HG02852 (cell line): Measurements from ENCODE around the gene HINT2.

Experiments used
- ATAC-seq: cut with Tn5 transposase; IDR thresholded peaks from one replicate; pipeline ENCODE4 v1.9.1; 2021; ENCODE audit warnings: mild to moderate bottlenecking, moderate library complexity; ENCODE audit not compliant: unreplicated experiment

The HINT2 gene

GRCh38 chr9:35781066-35781465, 33.8 kb downstream of the HINT2 start:
- ATAC-seq, result no peak

- ATAC-seq, result no peak
Observed at GRCh38 chr9:35778496-35778895, 36.3 kb downstream of the HINT2 start.

- ATAC-seq, result no peak
Observed at GRCh38 chr9:35776018-35776417, 38.8 kb downstream of the HINT2 start.

GRCh38 chr9:35774907-35775635, 39.8 kb downstream of the HINT2 start:
- no peak for ATAC-seq

GRCh38 chr9:35771943-35772342, 42.9 kb downstream of the HINT2 start:
- ATAC-seq, result no peak

GRCh38 chr9:35771534-35771933, 43.3 kb downstream of the HINT2 start:
- ATAC-seq, result no peak

- no peak for ATAC-seq
Observed at GRCh38 chr9:35771075-35771433, 43.8 kb downstream of the HINT2 start.

GRCh38 chr9:35769763-35770162, 45.1 kb downstream of the HINT2 start:
- no peak for ATAC-seq

GRCh38 chr9:35767458-35767857, 47.4 kb downstream of the HINT2 start:
- no peak for ATAC-seq

GRCh38 chr9:35766997-35767396, 47.8 kb downstream of the HINT2 start:
- ATAC-seq, result no peak

- no peak for ATAC-seq
Observed at GRCh38 chr9:35763803-35764202, 51.0 kb downstream of the HINT2 start.

- ATAC-seq, result no peak
Observed at GRCh38 chr9:35763181-35763580, 51.7 kb downstream of the HINT2 start.
